ENCODE results near the gene SATB2.
A peak's percentile ranks its signal among the peaks of the same experiment; 100 is the strongest.

Gene SATB2

GRCh38 chr2:199465390-199465789 lies 7.7 kb upstream of the SATB2 start:
- DNase-seq: no peak

- no peak for DNase-seq
These were observed 7.0 kb upstream of the SATB2 start for GRCh38 chr2:199464606-199465352.

- no peak for DNase-seq
These were observed 6.2 kb upstream of the SATB2 start for GRCh38 chr2:199463708-199464605.

GRCh38 chr2:199462956-199463692 lies 5.4 kb upstream of the SATB2 start:
- DNase-seq: peak; percentile 71

- DNase-seq: no peak
These were observed 4.7 kb upstream of the SATB2 start for GRCh38 chr2:199462347-199462955.

- no peak for DNase-seq
These were observed 4.1 kb upstream of the SATB2 start for GRCh38 chr2:199461711-199462346.

GRCh38 chr2:199460846-199461710 lies 3.3 kb upstream of the SATB2 start:
- no peak for DNase-seq

GRCh38 chr2:199460101-199460671 lies 2.4 kb upstream of the SATB2 start:
- DNase-seq: peak; percentile 48

GRCh38 chr2:199459286-199460100 lies 1.8 kb upstream of the SATB2 start:
- DNase-seq: peak; percentile 72

GRCh38 chr2:199458806-199459285 lies 1.1 kb upstream of the SATB2 start:
- peak; percentile 19 for DNase-seq

- peak; percentile 47 for DNase-seq
These were observed 468 bp upstream of the SATB2 start for GRCh38 chr2:199458009-199458805.

- DNase-seq: no peak
These were observed 1.2 kb downstream of the SATB2 start for GRCh38 chr2:199456383-199457146.

- DNase-seq: peak; percentile 25
These were observed 2.0 kb downstream of the SATB2 start for GRCh38 chr2:199455545-199456382.

GRCh38 chr2:199455210-199455544 lies 2.6 kb downstream of the SATB2 start:
- no peak for DNase-seq

GRCh38 chr2:199452991-199453379 lies 4.8 kb downstream of the SATB2 start:
- DNase-seq: no peak

GRCh38 chr2:199452260-199452990 lies 5.3 kb downstream of the SATB2 start:
- DNase-seq: no peak

- no peak for DNase-seq
These were observed 7.8 kb downstream of the SATB2 start for GRCh38 chr2:199449956-199450355.
